GM12872 (cell line): ENCODE measurements around the gene RIMS4.

ENCODE experiments used
- CTCF ChIP-seq: IDR thresholded peaks from 3 replicates; pipeline ENCODE4 v1.5.1; 2011; ENCODE audit warnings: low read depth, mild to moderate bottlenecking, low read length, moderate library complexity; ENCODE audit not compliant: insufficient read depth

Gene RIMS4

GRCh38 chr20:44781118-44781517 lies 29.2 kb downstream of the RIMS4 start:
- TF ChIP-seq CTCF: no peak

DNA sequence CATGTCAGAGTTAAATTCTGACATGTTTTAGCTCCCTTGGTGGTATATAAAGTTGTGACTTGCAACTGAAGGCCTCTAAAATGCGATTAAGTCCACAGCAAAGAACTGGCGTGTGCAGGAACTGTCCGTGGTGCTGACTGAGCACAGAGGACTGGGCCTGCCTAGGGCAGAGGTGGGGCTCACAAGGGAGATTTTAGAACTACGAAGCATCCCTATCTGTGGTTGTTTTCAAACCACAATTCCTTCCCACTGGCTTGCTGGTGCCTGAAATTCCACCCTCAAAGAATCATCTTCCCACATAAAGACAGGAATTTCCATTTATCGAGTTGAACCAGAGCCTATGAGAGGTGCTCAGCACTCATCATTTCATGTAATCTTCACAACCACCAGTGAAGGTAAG lies 30.1 kb downstream of the RIMS4 start:
- TF ChIP-seq CTCF: no peak

- no peak for TF ChIP-seq CTCF
Observed at GRCh38 chr20:44776980-44777379, 33.4 kb downstream of the RIMS4 start.

DNA sequence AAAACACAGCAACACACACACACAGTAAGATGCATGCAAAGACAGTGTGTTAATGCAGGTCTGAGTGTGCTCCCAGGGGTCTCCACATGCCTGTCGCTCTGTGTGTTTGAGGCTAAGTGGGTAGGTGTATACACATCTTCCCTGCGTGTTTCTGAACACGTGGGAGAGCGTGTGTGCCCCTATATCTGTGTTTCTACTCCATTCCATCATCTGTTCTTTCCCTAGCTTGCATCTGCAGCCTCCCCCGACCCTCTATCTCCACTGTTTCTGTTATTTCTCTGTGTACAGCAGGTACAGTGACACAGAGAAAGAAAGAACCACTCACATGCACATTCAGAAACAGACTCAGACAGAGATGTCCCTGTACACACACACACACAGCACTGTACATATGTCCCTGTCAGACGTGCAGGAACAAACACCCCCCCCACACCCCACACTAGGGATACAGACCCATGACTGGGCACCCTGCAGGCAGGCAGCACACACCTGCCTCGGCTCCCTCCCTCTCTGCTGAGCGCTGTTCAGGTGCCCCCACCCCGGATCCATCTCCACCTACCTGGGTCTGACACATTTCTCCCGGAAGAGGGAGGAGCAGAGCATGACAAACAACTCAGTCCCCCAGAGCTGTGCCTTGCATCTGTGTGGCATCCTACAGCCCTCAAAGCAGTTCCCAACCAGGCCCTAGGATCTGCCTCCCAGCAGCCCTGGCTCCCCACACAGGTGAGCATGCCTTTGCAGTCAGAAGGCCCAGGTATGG lies 37.1 kb downstream of the RIMS4 start:
- no peak for TF ChIP-seq CTCF

- no peak for TF ChIP-seq CTCF
Observed at GRCh38 chr20:44772636-44773035, 37.7 kb downstream of the RIMS4 start.

GRCh38 chr20:44771172-44771535 lies 39.2 kb downstream of the RIMS4 start:
- no peak for TF ChIP-seq CTCF

GRCh38 chr20:44770484-44771171 lies 39.7 kb downstream of the RIMS4 start:
- TF ChIP-seq CTCF: no peak
